HL-60 (cell line): ENCODE data around the gene TAC3.

Experiments used
- CTCF ChIP-seq: IDR thresholded peaks from one replicate; pipeline ENCODE4 v1.5.1; 2011; ENCODE audit warnings: low read length, control low read depth, inconsistent platforms; ENCODE audit not compliant: insufficient read depth
- POLR2AphosphoS5 ChIP-seq: IDR thresholded peaks from 2 replicates; pipeline ENCODE4 v1.6.1; 2012; ENCODE audit warnings: low read depth
- REST ChIP-seq: IDR thresholded peaks from 2 replicates; pipeline ENCODE4 v1.6.1; 2012; ENCODE audit warnings: low read depth; ENCODE audit not compliant: insufficient replicate concordance
- SPI1 ChIP-seq: IDR thresholded peaks from 2 replicates; pipeline ENCODE4 v1.6.1; 2012; ENCODE audit warnings: low read depth, mild to moderate bottlenecking, borderline replicate concordance

- TF ChIP-seq CTCF = no peak
- TF ChIP-seq POLR2AphosphoS5 = no peak
- no peak for TF ChIP-seq REST
- TF ChIP-seq SPI1 = no peak
Observed at GRCh38 chr12:56996793-56997545, 19.4 kb downstream of the TAC3 start.
